HuH-7 (cell line): ENCODE data around the gene CACNA1D.

Source experiments
- DNase-seq: peaks from one replicate; pipeline ENCODE4 v3.0.0; 2011; ENCODE audit warnings: low spot score

CACNA1D gene

DNA sequence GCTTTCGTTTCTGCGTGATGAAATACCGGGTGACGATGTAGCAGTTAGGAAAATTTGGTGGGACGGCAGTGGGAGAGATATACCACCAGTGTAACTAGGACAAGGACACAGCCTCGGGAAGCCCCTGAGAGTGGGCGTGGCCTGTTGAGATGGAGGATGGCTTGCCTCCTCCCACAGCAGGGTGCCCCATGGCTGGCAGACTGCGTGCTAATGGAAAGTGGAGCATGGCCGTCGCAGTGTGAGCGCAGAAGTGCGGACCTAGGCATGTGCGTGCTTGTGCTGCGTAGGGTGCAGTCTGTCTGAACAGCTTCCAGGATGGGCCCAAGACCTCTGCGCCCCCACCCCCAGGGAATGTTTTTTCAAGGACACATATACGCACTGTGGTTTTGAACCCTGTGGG lies 295.0 kb downstream of the CACNA1D start:
- no peak for DNase-seq

DNA sequence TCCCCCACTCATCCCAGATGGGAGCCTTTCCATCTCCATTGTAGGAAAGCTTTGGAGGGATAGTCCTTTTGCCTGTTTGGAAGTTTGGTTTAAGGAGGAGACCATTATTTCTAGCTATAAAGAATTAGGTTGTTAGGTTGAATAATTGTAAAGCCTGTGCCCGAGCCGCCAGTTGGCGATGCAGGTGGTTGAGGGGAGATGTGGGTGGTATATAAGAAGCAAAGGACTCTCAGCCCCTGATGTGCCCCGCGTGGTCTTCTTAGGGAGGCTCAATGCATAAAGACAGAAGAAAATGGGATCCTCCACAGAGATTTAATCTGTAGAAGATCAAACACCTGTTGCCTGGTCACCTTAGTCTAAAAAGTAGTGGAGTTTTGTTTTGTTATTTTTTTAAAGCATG lies 296.1 kb downstream of the CACNA1D start:
- DNase-seq: no peak

DNA sequence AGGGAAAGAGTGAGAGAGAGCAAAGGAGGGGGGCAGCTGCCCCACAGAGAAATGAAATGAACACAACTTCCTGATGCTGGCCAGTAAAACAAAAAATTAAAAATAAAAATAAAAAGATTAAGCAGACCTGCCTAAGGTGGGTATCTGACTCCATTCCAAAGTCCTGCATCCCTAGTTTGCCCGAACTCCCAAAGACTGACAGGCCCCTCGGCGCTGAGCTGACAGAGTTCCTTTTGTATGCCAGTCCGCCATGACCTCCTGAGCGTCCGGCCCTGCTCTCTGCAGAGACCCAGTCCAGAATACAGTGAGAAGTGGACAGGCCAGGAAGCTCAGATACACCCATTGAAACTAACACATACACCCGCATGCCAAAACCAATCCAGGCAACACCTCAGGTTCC lies 296.9 kb downstream of the CACNA1D start:
- DNase-seq: no peak

DNA sequence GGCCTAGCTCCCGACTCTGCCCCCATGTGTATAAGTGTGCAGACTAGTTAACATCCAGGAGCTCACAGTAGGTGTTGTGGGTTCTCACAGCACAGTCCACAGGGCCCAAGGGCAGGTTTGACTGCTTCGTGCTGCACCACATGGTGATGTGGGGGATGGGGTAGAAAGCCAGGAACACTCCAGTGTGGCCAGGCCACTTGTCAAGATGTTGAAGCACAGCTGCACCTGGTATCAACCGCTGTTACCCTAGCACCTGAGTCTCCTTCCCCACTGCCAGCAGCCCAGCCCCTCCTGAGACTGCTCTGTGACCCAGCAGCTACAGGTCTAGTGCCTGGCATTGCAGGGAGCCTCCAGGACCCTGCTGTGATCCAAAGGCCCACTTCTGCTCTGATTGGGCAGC lies 298.5 kb downstream of the CACNA1D start:
- no peak for DNase-seq

DNA sequence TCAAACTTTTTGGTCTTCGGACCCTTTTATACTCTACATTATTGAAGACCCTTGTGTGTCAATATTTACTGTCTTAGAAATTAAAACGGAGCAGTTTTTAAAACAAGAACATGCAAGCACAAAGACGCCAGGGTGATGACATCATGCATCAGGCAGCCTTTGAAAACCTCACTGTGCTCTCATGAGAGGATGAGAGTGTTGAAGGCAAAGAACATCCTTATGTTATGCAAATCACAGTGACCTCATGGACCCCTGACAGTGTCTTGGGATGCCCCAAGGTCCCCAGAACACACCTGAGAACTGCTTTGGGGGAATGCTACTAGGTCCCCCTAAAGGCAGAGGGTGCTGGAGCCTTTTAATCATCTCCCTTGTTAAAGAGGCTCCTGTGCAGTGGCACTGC lies 300.2 kb downstream of the CACNA1D start:
- DNase-seq: no peak

DNA sequence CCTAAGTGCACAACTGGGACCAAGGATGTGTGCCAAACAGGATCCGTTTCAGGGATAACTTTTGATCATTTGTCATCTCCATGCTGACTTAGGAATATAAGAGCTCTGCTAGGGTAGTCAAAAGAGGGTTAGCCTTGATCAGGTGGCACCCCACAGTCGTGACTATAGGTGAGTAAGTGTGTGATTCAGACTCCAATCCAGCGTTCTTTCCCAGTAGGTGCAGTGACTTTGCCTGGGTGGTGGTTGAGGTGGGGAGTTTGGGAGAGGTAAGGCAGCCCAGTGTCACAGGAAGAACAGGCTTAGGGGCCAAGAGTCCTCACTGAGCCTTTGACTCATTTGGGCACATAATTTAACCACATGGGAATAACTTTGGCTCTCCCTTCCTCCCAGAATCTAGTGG lies 300.8 kb downstream of the CACNA1D start:
- DNase-seq: no peak

DNA sequence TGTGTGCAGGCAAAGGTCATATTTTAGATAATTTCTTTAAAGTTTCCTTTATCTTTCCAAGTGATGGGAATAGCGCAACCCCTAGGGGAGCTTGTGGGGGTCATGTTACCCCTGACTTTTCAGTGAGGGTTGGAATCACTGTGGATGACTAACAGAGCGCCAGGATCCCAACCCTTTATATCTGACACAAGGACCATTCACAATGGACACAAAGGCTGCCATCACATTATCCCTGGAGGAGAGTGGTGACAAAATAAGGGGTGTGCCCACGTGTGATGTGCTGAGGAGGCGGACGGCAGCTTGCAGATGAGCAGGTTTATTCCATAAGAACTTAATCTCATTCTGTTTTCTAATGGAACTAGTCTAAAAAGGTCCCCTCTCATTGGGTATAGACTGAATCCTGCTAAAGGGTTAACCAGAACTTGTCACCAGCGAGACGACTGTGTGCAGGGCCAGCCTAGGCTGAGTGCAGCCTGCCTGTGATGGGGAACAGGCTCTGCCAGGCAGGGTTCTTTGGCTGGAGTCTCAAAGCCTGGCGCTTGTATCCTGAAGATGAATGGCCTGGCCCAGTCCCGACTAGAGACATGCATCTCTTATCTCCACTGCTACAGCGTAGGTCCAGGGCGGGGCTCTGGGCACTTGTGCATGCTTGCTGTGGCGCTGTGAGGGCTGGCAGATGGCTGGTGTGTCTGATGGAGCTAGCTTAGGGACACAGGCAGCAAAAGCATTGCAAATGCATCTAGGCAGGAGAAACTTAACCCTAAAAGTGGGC lies 301.6 kb downstream of the CACNA1D start:
- DNase-seq: no peak

DNA sequence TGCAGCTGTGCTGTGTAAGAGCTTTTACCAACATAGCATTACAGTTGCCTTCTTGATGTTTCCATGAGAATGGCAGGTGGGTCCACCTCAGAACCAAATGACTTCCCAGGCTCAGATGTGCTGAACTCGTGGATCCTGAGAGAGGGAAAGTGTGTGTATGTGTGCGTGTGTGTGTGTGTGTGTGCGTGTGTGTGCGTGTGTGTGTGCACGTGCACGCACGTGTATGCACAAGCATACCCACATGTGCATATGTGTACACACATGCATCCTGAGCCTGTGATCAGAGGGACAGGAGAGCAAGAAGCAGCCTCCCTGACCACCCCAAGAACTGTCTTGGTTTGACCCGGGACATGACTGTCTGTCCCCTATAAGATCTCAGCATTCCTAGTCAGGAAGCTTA lies 303.7 kb downstream of the CACNA1D start:
- no peak for DNase-seq

DNA sequence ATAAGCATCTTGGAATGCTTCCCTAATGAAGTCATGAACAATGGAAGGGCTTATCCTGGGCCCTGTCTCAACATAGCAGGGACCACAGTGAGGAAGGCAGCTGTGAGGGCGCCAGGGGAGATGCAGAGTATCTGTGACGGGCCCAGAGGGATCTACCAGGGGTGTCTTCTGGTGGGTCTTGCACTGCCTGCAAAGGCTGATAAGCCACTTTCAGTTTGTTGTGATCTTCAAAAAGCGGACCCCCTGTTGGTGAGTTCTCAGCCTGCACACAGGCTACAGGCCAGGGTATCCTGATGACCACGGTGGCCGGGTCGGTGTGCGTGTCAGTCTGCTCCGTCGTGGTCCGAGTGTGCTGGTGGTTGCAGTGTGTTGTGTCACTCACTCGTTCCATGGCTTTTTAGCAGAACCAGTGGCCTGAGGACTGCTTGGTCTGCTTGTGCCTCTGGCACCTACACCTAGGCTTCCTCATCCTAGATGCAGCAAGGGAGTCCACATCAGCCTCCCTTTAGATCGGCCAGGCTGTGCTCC lies 305.0 kb downstream of the CACNA1D start:
- DNase-seq: no peak

DNA sequence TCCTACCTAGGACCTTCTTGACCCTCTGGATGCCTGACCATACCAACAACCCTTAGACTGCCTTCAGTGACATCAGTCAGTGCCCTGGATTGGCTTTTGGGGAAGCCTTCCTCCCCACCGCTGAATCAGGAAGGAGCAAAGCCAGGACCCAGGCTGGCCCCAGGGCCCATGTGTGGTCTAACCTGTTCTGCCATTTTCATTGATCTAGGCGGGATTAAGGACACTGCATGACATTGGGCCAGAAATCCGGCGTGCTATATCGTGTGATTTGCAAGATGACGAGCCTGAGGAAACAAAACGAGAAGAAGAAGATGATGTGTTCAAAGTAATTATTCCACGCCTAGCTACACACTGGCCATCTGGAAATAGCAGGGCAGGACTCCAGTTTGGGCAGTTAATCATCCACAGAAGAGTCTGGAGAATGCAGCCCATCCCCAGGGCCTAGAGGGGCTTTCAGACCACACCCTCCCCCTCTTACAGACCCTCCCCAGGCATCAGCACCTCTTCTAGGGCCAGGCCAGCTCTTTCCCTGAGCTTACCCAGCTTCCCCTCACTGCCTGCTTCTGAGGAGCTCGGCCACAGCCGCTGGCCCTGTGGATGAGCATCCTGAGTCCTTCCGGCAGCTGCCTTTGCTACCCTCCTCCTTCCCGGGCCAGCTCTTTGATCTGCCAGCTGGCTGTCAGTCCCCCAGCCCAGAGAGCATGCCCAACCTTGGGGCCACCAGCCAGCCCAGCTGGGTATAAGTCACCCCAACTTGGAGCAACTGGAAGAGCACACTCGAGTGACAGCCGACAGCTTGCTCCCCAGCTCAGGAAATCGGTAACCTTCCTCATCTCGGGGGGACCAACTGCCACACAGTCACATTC lies 305.9 kb downstream of the CACNA1D start:
- no peak for DNase-seq

DNA sequence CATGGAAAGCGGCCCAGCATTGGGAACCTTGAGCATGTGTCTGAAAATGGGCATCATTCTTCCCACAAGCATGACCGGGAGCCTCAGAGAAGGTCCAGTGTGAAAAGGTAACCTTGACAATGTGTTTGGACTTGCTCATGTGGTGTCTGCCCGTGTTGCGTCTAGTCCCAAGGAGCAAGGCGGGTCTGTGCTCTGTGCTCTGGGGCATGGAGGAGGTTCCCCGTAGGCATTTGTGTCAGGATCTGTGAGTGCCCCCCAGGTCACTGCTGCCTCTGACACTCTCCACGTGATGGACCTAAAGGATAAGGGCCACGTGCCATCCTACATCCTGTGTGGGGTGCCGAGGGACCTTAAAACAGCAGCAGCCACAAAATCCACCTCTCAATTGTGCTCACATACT lies 306.9 kb downstream of the CACNA1D start:
- no peak for DNase-seq

DNA sequence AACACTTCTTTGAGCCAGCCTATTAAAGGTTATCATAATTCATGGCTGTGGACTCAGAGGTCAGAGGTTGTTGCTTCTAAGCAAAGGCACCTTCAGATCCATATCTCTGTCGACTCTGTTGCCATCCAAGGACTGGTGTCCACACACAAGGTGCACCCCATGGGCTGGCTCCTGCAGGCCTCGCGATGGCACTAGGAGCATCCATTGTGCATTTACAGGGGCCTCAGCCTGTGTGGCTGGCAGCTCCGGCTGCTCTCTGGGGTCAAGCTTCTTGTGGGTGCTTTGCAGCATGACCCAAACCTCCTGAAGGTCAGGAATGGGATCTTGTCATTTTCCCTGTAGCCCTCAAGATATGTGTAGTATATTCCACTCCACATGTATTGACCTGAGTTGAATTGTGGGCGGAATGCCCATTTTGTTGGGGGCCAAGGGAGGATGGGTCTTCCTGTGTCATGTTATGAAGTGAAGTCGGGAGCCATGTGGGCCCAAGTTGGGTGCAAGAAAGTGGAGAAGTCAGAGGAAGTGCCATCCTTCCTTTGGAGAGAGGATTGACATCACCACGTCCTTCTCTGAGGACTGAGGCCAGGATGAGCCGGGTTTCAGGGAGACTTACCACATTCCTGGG lies 308.0 kb downstream of the CACNA1D start:
- no peak for DNase-seq

DNA sequence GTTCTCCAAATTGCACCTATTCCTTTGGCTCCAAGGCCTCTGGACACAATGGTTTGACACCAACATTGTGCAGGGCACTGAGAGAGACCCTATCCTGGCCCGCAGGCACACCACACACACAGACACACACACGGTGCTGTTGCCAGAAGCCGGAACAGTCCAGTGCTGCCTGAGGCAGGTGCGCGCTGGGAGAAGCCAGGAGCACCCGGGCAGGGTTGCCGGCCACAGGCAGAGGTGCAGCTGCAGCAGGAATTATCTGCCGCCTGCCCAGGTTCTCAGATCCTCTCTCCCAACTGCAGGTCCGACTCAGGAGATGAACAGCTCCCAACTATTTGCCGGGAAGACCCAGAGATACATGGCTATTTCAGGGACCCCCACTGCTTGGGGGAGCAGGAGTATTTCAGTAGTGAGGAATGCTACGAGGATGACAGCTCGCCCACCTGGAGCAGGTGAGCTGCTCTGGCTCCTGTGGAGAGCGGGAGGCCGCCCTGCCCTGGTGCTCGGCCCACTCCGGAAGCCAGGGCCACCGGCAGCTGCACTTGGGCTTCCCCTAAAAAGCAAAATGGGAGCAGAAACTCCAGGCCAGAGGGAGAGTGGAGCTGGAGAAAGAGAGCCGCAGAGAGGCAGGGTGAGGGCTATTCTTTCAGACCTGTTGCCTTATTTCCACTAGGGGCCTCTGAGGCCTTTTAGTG lies 308.9 kb downstream of the CACNA1D start:
- DNase-seq: no peak

DNA sequence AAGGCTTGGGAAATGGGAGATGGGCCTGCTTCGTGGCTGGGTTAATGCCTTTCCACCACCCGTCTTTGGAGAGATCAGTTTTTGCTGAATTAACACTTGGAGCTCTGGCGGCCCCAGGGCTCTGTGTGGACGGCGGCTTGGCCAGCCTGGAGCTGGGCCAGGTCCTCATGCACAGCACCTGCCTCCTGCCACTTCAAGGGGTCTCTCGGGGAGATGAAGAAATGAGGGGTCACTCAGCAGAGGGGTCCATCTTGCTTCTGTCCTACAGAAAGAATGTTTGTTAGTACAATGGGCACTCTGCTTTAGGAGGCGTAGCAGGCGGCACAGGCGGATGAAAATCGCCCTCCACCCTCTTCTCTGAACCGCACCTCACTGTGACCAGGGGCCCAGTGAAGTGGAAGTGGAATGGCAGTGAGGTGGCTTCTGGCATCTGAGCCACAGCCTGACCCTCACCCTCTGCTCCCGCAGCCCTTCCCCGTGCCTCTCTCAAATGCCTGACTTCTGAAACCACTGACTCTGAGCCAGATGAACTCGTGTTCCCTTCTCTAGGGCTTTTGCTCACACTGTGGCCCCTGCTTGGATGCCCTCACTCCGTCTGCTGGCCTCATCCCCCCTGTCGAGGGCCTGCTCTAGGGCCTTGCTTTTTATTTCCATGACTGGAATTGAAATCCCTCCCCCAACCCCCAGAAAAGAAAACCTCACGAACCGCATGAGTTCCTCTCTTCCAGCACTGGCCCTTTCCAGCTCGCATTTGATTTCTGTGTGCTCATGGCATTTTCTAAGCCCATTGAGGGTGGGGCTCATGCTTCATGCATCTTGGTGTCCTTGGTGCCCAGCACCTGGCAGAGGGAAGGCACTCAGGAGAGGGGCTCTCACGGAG lies 309.6 kb downstream of the CACNA1D start:
- no peak for DNase-seq

DNA sequence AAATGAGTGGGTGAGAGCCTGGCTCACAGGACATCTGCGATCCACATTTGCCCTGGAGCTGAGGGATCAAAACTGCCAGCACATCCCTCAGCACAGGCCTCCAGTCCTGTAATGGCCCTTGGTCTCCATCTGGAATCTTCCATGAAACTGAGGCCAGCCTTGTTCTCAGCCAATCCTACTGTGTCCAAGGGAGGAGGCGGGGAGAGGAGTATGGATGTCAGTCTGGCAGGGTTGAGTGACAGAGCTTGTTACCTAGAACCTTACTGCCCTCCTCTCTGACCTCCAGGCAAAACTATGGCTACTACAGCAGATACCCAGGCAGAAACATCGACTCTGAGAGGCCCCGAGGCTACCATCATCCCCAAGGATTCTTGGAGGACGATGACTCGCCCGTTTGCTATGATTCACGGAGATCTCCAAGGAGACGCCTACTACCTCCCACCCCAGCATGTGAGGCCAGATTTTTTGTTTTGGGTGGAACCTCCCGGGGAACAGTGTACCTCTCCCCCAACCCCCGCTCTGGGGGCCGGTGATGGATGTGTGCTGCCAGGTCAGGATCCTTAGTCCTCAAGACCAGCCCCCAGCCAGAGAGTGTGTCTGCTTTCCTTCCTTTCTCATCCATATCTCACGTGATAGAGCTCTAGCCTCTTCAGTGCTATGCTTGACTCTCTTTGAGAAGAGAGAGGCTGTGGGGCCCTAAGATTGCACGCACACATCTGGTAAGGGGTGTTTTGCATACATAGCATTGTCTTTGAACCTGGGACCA lies 310.5 kb downstream of the CACNA1D start:
- DNase-seq: no peak

DNA sequence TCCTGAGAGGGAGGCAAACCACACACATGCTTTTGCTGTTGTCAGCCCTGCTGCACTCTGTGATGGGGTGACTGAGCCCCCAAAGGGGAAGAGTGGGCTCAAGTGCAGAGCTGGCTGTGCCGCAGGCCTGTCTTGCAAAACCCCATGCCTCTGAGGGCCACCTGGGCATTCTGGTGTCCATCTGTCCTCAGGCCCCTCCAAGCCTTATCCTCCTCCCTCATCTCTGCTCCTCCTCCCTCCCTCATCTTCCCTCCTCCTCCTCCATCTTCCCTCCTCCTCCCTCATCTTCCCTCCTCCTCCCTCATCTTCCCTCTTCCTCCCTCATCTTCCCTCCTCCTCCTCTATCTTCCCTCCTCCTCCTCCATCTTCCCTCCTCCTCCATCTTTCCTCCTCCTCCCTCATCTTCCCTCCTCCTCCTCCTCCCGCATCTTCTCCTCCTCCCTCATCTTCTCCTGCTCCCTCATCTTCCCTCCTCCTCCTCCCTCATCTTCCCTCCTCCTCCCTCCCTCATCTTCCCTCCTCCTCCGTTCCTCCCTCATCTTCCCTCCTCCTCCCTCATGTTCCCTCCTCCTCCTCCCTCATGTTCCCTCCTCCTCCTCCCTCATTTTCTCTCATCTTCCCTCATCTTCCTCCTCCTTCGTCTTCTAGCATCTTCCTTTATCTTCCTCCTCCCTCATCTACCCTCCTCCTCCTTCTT lies 311.2 kb downstream of the CACNA1D start:
- DNase-seq: no peak

DNA sequence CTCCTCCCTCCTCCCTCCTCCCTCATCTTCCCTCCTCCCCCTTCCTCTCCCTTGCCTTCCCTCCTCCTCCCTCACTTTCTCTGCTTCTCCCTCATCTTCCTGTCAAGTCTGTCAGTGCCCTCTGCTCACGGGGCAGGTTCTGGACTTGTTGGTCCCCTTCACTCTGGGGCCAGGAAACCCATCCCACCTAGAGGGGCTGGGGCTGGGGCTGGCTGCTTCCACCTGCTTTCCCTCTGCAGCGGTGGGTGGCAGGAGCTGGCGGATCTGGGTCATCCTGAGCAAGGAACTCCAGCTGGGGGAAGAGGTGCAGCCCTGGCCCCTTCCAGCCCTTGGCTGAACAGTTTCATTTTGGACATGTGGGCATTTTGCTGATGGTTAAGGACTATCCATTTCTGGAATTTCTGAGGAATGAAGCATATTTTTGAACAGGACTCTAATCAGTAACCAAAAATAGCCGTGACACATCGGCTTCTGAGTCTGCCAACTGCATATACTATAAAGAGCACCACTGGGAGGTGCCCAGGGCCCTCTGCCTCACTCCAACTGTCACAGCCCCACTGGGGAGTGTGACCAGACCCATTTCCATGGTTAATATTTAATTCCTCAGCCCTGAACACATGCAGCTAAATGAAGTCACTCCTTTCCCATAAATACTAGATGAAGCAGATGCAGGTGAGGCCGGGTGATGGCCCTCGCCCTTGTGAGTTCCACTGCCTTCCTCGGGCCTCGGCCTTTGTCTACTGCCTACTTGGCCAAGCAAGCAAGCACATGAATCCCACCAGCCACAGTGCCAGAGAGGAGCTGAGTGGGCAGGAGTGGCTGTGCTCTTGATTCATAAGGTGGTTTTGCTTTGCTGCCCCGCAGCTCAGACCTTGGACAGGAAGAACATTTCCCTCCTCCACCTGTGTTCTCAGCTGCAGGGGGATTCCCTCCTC lies 312.0 kb downstream of the CACNA1D start:
- no peak for DNase-seq

DNA sequence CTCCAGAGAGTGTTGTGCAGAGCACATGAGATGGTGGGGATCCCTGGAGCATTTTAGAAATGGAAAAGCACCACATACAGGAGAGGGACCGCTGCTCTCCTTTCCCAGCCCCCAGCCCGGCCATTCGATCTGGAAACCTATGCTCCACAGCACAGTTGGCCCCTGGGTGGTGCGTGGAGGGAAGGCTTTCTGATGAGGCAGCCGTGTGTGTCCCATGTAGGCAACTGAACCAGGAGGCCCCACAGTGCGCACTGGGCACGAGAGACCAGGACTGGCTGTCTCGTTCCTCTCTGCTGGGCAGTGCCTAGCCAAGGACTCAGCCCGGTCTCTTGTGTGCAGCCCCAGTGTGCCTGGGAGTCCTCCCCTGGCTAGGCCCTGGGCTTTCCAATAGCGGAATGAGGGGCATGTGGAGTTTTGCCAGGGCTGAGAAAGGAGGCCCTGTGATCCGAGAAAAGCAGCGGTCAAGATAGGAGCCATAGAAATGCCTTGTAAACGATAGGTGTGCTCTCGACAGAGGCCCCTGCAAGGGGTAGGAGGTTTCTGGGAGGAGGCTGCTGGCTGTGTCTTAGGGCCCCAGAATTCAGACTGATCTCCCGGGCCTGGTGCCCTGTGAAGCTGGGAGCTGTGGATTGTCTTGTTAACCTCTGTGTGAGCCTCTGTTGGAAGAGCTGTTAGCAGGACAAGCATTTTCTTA lies 312.9 kb downstream of the CACNA1D start:
- no peak for DNase-seq
